CD4-positive, alpha-beta T cell (primary cell): ENCODE data around the gene WDR5. TPM values are rescaled to one million over a fixed set of nuclear protein-coding genes. Genes with fewer than 3 reads are reported as not detected.

Source experiments
- ATAC-seq: fragments of 200-7000 bp; cut with Tn5 transposase; one replicate; pipeline ENCODE4 v1.10.0; 2022; ENCODE audit warnings: mild to moderate bottlenecking; ENCODE audit not compliant: poor library complexity
- CTCF ChIA-PET: fragments of 350-600 bp; sonication (Branson Sonifier 250); formaldehyde crosslinking; loops from one replicate; lab custom pipeline; 2021; ENCODE audit warnings: antibody characterized with exemption, inconsistent platforms; lab: Charles Lee
- POLR2A ChIA-PET: fragments of 350-600 bp; sonication (Branson Sonifier 250); formaldehyde crosslinking; loops from one replicate; lab custom pipeline; 2021; ENCODE audit warnings: antibody characterized with exemption, inconsistent platforms; lab: Charles Lee
- DNase-seq, 14 experiments: peaks; one replicate each; pipeline ENCODE4 v3.0.0-alpha.2; 2013 to 2020; ENCODE audit warnings: mixed read lengths in 2 of 14
- H3K27ac ChIP-seq, 2 donors: one replicate each; pipeline versions ENCODE4 v1.5.1 to v1.7.0; 2013; ENCODE audit warnings: low read length in 2 of 2, low read depth in 1 of 2, mild to moderate bottlenecking in 1 of 2
- H3K27me3 ChIP-seq, 2 experiments: 1 replicate in 1 of 2; 2 replicates in 1 of 2; pipeline versions ENCODE4 v1.6.1 to v1.7.0; 2013; ENCODE audit warnings: low read length in 2 of 2, control low read depth in 1 of 2, mild to moderate bottlenecking in 1 of 2, moderate library complexity in 1 of 2; ENCODE audit not compliant: insufficient read depth in 2 of 2, control insufficient read depth in 1 of 2
- H3K36me3 ChIP-seq: one replicate; pipeline ENCODE4 v1.6.1; 2013; ENCODE audit warnings: low read length, control low read depth; ENCODE audit not compliant: insufficient read depth
- H3K4me1 ChIP-seq: one replicate; pipeline ENCODE4 v1.6.1; 2013; ENCODE audit warnings: low read length, control low read depth; ENCODE audit not compliant: insufficient read depth
- H3K4me3 ChIP-seq: one replicate; pipeline ENCODE4 v1.5.1; 2013; ENCODE audit warnings: mild to moderate bottlenecking, low read length, moderate library complexity
- H3K9me3 ChIP-seq, 2 experiments: 1 replicate in 1 of 2; 2 replicates in 1 of 2; pipeline versions ENCODE4 v1.6.1 to v1.7.0; 2013; ENCODE audit warnings: low read length in 2 of 2, mild to moderate bottlenecking in 2 of 2, control low read depth in 1 of 2, moderate library complexity in 1 of 2; ENCODE audit not compliant: control insufficient read depth in 1 of 2, insufficient read depth in 1 of 2
- H3K27ac Mint-ChIP-seq: one replicate; pipeline ENCODE4 v1.8.0; 2020; ENCODE audit warnings: mixed read lengths
- H3K27me3 Mint-ChIP-seq: one replicate; pipeline ENCODE4 v1.8.0; 2021; ENCODE audit warnings: mixed read lengths
- H3K36me3 Mint-ChIP-seq: one replicate; pipeline ENCODE4 v1.8.0; 2021; ENCODE audit warnings: low read depth, mixed read lengths
- H3K4me1 Mint-ChIP-seq: one replicate; pipeline ENCODE4 v1.8.0; 2021; ENCODE audit warnings: low read depth, mixed read lengths
- H3K4me3 Mint-ChIP-seq: one replicate; pipeline ENCODE4 v1.8.0; 2020; ENCODE audit warnings: mild to moderate bottlenecking, mixed read lengths
- H3K9me3 Mint-ChIP-seq: one replicate; pipeline ENCODE4 v1.8.0; 2020; ENCODE audit warnings: mixed read lengths
- intact Hi-C, 2 experiments: fragments of 100-400 bp; cut with DNase I in 1 of 2; cut with micrococcal nuclease in 1 of 2; formaldehyde crosslinking; loops; one replicate each; pipeline versions ENCODE4 v1.15.1 to v1.9.0; 2023 to 2025; cut with DNase I, micrococcal nuclease
- total RNA-seq, 174 experiments: library from RNA in 2 of 174; stranded (reverse) in 2 of 174; gene quantifications; one replicate each; pipeline ENCODE4 v1.2.3 and lab custom pipeline; 2021 to 2026
- TF ChIP-seq, protein P1 (sequence below): fragments of 200-600 bp; IDR thresholded peaks from one replicate; pipeline ENCODE4 v1.8.0; 2022; ENCODE audit warnings: antibody characterized with exemption, mild to moderate bottlenecking

Gene WDR5
- total RNA-seq, 2 experiments from 2014 or later: 14.9 to 16.9 TPM

- Histone ChIP-seq H3K4me1 (peaks cover 3% of the 10 kb centered on the region), H3K9me3 (peaks cover 0 to 4% of the 10 kb centered on the region in 2 experiments), H3K27me3 (peaks cover 1 to 9% of the 10 kb centered on the region in 2 experiments), H3K4me3 (no peak overlapping the region), H3K36me3 (no peaks in the 10 kb centered on the region), H3K27ac (no peak overlapping the region)
- H3K27ac Mint-ChIP-seq: no peak overlapping the region
- intact Hi-C loops: loop anchor here (2.0 to 10.0 kb wide), 4 partner anchors 151 to 1239 kb away; no protein-coding TSS in a partner anchor
- ATAC-seq (no peak), DNase-seq (no peak)
- ChIA-PET POLR2A (no interaction called here), CTCF (no interaction called here)
- no peak overlapping the region for H3K4me3 Mint-ChIP-seq
- H3K9me3 Mint-ChIP-seq: no peaks in the 10 kb centered on the region
- no peaks in the 10 kb centered on the region for H3K27me3 Mint-ChIP-seq
- TF ChIP-seq, protein P1, sequence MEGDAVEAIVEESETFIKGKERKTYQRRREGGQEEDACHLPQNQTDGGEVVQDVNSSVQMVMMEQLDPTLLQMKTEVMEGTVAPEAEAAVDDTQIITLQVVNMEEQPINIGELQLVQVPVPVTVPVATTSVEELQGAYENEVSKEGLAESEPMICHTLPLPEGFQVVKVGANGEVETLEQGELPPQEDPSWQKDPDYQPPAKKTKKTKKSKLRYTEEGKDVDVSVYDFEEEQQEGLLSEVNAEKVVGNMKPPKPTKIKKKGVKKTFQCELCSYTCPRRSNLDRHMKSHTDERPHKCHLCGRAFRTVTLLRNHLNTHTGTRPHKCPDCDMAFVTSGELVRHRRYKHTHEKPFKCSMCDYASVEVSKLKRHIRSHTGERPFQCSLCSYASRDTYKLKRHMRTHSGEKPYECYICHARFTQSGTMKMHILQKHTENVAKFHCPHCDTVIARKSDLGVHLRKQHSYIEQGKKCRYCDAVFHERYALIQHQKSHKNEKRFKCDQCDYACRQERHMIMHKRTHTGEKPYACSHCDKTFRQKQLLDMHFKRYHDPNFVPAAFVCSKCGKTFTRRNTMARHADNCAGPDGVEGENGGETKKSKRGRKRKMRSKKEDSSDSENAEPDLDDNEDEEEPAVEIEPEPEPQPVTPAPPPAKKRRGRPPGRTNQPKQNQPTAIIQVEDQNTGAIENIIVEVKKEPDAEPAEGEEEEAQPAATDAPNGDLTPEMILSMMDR: no peak
- no peaks in the 10 kb centered on the region for H3K36me3 Mint-ChIP-seq
- H3K4me1 Mint-ChIP-seq: no peaks in the 10 kb centered on the region
Observed at GRCh38 chr9:134173127-134174072, 37.5 kb downstream of the WDR5 start.

- H3K4me1 Mint-ChIP-seq: no peaks in the 10 kb centered on the region
- H3K4me1 ChIP-seq: peaks cover 3% of the 10 kb centered on the region
- no peaks in the 10 kb centered on the region for H3K9me3 ChIP-seq
- intact Hi-C loops: loop anchor here (5.0 to 10.0 kb wide), 3 partner anchors 563 to 1238 kb away; no protein-coding TSS in a partner anchor
- POLR2A ChIA-PET: no interaction called here
- CTCF ChIA-PET: no interaction called here
- H3K4me3 Mint-ChIP-seq: no peak overlapping the region
- H3K4me3 ChIP-seq: no peak overlapping the region
- no peak overlapping the region for H3K27ac ChIP-seq
- H3K36me3 ChIP-seq: no peaks in the 10 kb centered on the region
- peaks cover 2 to 9% of the 10 kb centered on the region in 2 experiments for H3K27me3 ChIP-seq
- H3K9me3 Mint-ChIP-seq: no peaks in the 10 kb centered on the region
- no peak overlapping the region for H3K27ac Mint-ChIP-seq
- no peaks in the 10 kb centered on the region for H3K36me3 Mint-ChIP-seq
- ATAC-seq: no peak
- peak in 1 of 14 experiments; percentile 36 for DNase-seq
- TF ChIP-seq, protein P1: no peak
- H3K27me3 Mint-ChIP-seq: no peaks in the 10 kb centered on the region
Observed at GRCh38 chr9:134174073-134174449, 38.2 kb downstream of the WDR5 start.

DNA sequence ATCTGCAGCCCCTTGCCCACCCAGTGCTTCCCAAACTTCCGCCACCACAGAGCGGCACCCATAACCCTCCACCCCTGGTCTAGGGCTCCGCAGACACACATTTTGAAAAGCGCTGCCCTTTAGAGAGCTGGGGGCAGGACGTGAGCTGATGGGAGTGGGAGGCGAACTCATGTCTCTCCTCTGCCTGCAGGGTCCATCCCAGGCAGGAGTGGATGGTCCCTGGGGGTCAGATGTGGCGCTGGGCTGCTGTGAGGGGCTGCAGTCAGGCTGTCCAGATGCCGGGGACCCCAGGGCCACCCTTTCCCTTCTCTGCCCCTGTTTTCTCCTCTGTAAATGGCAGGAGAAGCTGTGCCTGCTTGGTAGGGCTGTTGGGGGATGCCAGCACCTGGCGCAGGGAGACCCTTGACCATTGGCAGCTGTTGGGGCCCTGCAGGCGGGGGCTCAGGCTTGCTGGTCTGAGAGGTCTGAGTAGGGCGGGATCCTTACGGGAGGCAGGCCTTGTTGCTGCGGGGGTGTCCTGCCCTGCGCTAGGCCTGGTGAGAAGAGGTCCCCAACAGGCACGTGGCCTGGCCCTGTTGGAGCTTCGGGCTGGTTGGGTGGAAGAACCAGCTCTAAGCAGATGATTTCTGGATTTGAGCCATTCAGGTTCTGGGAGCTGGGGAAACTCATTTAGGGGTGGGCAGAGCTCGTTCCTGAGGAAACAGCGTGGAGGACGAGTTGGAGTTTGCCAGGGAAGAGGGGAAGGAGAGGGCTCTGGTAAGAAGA lies 38.8 kb downstream of the WDR5 start:
- H3K9me3 Mint-ChIP-seq: no peaks in the 10 kb centered on the region
- no peaks in the 10 kb centered on the region for H3K4me1 Mint-ChIP-seq
- peaks cover 5 to 9% of the 10 kb centered on the region in 2 experiments for H3K27me3 ChIP-seq
- no peak for ATAC-seq
- POLR2A ChIA-PET: interaction anchor here (1.1 kb wide), 1 partner anchor 10 kb away, joined by 4 read pairs; the partner anchor contains the start of gene RNU6ATAC
- no peaks in the 10 kb centered on the region for H3K27me3 Mint-ChIP-seq
- TF ChIP-seq, protein P1: no peak
- H3K4me3 ChIP-seq: no peak overlapping the region
- H3K27ac Mint-ChIP-seq: no peak overlapping the region
- H3K9me3 ChIP-seq: no peaks in the 10 kb centered on the region
- no peak overlapping the region for H3K27ac ChIP-seq
- no peak for DNase-seq
- intact Hi-C loops: loop anchor here (5.0 to 10.0 kb wide), 3 partner anchors 563 to 1238 kb away; no protein-coding TSS in a partner anchor
- peaks cover 3% of the 10 kb centered on the region for H3K4me1 ChIP-seq
- no peak overlapping the region for H3K4me3 Mint-ChIP-seq
- CTCF ChIA-PET: no interaction called here
- no peaks in the 10 kb centered on the region for H3K36me3 Mint-ChIP-seq
- no peaks in the 10 kb centered on the region for H3K36me3 ChIP-seq
